MM.1S (cell line): ENCODE measurements around the gene FARS2.
"Not testable (repeated sequence)": the region's sequence is repeated elsewhere in the genome, so short reads cannot be mapped to it uniquely, and the experiment has no call there.

Experiments used
- DNase-seq: peaks from one replicate; pipeline ENCODE4 v3.0.0-alpha.2; 2015
- H2AFZ ChIP-seq: fragments of 300-600 bp; sonication (generic); 2 replicates; pipeline ENCODE4 v1.6.0; 2016; ENCODE audit warnings: antibody characterized with exemption, low read length
- H3F3A ChIP-seq: fragments of 300-600 bp; sonication (generic); 2 replicates; pipeline ENCODE4 v1.6.1; 2016; ENCODE audit warnings: mild to moderate bottlenecking, antibody characterized with exemption, low read length, moderate library complexity, mixed read lengths; ENCODE audit not compliant: insufficient read depth
- H3K27ac ChIP-seq: fragments of 300-600 bp; sonication (generic); 2 replicates; pipeline ENCODE4 v1.5.1; 2016; ENCODE audit warnings: mild to moderate bottlenecking, low read length
- H3K27me3 ChIP-seq: fragments of 300-600 bp; sonication (generic); replicated peaks from 2 replicates; pipeline ENCODE4 v1.6.0; 2016; ENCODE audit warnings: low read length; ENCODE audit not compliant: insufficient read depth
- H3K36me3 ChIP-seq: fragments of 300-600 bp; sonication (generic); replicated peaks from 2 replicates; pipeline ENCODE4 v1.6.1; 2016; ENCODE audit warnings: mild to moderate bottlenecking, low read length, mixed read lengths; ENCODE audit not compliant: insufficient read depth
- H3K4me1 ChIP-seq: fragments of 300-600 bp; sonication (generic); 2 replicates; pipeline ENCODE4 v1.6.1; 2016; ENCODE audit warnings: low read length, mixed read lengths
- H3K4me2 ChIP-seq: fragments of 300-600 bp; sonication (generic); 2 replicates; pipeline ENCODE4 v1.6.0; 2016; ENCODE audit warnings: low read depth, low read length
- H3K4me3 ChIP-seq: fragments of 300-600 bp; sonication (generic); 2 replicates; pipeline ENCODE4 v1.5.1; 2016; ENCODE audit warnings: low read length, mixed read lengths
- H3K79me2 ChIP-seq: fragments of 300-600 bp; sonication (generic); 2 replicates; pipeline ENCODE4 v1.6.1; 2016; ENCODE audit warnings: mixed run types, low read length, mixed read lengths
- H3K9ac ChIP-seq: fragments of 300-600 bp; sonication (generic); 2 replicates; pipeline ENCODE4 v1.6.1; 2016; ENCODE audit warnings: low read length, mixed read lengths
- H3K9me2 ChIP-seq: fragments of 300-600 bp; sonication (generic); replicated peaks from 2 replicates; pipeline ENCODE4 v1.6.1; 2016; ENCODE audit warnings: mild to moderate bottlenecking, low read length, mixed read lengths; ENCODE audit not compliant: insufficient read depth
- H3K9me3 ChIP-seq: fragments of 300-600 bp; sonication (generic); replicated peaks from 2 replicates; pipeline ENCODE4 v1.6.1; 2016; ENCODE audit warnings: mild to moderate bottlenecking, low read length, mixed read lengths; ENCODE audit not compliant: insufficient read depth
- H4K20me1 ChIP-seq: fragments of 300-600 bp; sonication (generic); 2 replicates; pipeline ENCODE4 v1.6.1; 2016; ENCODE audit warnings: mild to moderate bottlenecking, low read length, moderate library complexity, mixed read lengths; ENCODE audit not compliant: insufficient read depth
- EZH2 ChIP-seq: fragments of 300-600 bp; sonication (generic); optimal IDR thresholded peaks from 2 replicates; pipeline ENCODE3; 2017; ENCODE audit warnings: low read depth, mild to moderate bottlenecking, antibody characterized with exemption, low read length, mixed read lengths
- EZH2phosphoT487 ChIP-seq: fragments of 300-600 bp; sonication (generic); IDR thresholded peaks from 2 replicates; pipeline ENCODE4 v1.6.1; 2018; ENCODE audit warnings: antibody characterized with exemption, low read length
- TF ChIP-seq, protein P1 (sequence below): fragments of 300-600 bp; sonication (generic); IDR thresholded peaks from 2 replicates; pipeline ENCODE4 v1.5.1; 2016; ENCODE audit warnings: antibody characterized with exemption, low read length, mixed read lengths

The FARS2 gene

DNA sequence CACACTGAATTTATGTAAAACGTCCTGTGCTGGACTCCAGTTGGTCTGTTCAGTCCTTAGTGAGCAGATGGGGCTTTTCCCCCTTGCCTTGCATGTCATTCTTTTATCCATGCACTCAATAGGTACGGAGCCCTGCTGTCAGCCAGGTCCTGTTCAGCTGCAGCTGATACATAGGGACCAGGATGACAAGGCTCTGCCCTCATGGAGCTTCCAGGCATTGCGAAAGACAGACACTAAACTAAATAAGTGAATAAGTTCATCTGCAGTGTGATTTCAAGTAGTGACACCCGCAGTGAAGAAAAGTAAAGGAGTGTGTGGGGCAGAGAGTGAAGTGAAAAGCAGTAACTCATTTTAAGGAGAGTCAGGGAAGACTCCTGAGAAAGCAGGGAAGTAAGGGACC is 421.2 kb downstream of the FARS2 start:
- no peak overlapping the region for H3K27ac ChIP-seq
- H3K4me3 ChIP-seq = no peak overlapping the region
- no peaks in the 10 kb centered on the region for H3K9me2 ChIP-seq
- H3K9ac ChIP-seq = no peak overlapping the region
- no peaks in the 10 kb centered on the region for H3K9me3 ChIP-seq
- H3F3A ChIP-seq = no peaks in the 10 kb centered on the region
- no peaks in the 10 kb centered on the region for H4K20me1 ChIP-seq
- H3K27me3 ChIP-seq = no peaks in the 10 kb centered on the region
- H3K79me2 ChIP-seq = no peaks in the 10 kb centered on the region
- H3K4me1 ChIP-seq = no peaks in the 10 kb centered on the region
- DNase-seq = no peak
- no peak overlapping the region for H3K4me2 ChIP-seq
- H2AFZ ChIP-seq = no peak overlapping the region
- TF ChIP-seq EZH2 (no peak), EZH2phosphoT487 (no peak)
- TF ChIP-seq, protein P1, sequence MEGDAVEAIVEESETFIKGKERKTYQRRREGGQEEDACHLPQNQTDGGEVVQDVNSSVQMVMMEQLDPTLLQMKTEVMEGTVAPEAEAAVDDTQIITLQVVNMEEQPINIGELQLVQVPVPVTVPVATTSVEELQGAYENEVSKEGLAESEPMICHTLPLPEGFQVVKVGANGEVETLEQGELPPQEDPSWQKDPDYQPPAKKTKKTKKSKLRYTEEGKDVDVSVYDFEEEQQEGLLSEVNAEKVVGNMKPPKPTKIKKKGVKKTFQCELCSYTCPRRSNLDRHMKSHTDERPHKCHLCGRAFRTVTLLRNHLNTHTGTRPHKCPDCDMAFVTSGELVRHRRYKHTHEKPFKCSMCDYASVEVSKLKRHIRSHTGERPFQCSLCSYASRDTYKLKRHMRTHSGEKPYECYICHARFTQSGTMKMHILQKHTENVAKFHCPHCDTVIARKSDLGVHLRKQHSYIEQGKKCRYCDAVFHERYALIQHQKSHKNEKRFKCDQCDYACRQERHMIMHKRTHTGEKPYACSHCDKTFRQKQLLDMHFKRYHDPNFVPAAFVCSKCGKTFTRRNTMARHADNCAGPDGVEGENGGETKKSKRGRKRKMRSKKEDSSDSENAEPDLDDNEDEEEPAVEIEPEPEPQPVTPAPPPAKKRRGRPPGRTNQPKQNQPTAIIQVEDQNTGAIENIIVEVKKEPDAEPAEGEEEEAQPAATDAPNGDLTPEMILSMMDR = no peak
- no peaks in the 10 kb centered on the region for H3K36me3 ChIP-seq

DNA sequence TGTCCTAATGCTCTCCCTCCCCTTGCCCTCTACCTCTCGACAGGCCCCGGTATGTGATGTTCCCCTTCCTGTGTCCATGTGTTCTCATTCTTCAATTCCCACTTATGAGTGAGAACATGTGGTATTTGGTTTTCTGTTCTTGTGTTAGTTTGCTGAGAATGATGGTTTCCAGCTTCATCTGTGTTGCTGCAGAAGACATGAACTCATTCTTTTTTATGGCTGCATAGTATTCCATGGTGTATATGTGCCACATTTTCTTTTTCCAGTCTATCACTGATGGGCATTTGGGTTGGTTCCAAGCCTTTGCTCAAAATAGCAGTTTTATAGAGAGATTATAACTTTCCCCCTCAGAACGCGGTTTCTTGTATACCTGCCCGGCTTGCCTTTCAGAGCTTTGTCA is 422.4 kb downstream of the FARS2 start:
- not testable (repeated sequence) for DNase-seq, H3K27ac ChIP-seq, H3K4me1 ChIP-seq, H3F3A ChIP-seq, H3K9me2 ChIP-seq, H3K36me3 ChIP-seq, H2AFZ ChIP-seq, H3K4me2 ChIP-seq, H3K4me3 ChIP-seq, H3K27me3 ChIP-seq, H4K20me1 ChIP-seq, H3K9me3 ChIP-seq, H3K9ac ChIP-seq, H3K79me2 ChIP-seq

DNA sequence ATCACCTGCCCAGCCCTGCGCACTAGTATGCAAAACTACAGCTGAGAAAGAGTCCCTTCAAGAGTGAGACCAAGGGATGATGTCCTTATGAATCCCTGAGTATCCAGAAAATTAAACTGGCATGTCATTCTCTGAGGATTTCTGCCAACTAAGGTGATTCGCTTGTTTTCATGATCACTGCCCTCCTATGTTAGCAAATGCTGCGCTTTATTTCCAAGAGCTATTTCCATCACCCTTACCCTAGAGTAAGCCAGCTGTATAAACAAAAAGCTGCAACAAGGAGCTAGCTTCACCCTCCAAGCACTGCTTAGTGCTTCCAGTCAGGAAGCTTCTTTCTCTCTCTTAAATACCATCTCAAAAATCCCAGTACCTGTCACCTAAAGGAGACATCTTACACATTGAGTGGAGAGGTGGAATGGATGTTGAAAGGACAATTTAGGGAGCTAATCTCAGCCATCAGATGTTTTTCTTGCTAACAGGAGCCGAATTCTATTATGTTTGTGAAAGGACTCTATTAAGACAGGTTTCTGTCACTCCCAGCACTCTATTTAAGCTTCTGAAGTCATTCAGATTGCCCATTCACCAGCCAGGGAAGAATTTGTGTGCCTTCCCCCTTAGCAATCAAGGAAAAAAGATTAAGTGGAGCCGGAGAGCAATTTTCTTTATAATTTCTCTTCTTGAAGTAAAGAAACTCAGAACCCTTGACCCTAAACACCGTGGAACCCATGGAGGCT is 423.2 kb downstream of the FARS2 start:
- Histone ChIP-seq H3K9me3 (no peaks in the 10 kb centered on the region), H3K4me1 (no peaks in the 10 kb centered on the region), H3K79me2 (no peaks in the 10 kb centered on the region), H3K36me3 (no peaks in the 10 kb centered on the region), H3K27ac (no peak overlapping the region), H3F3A (no peaks in the 10 kb centered on the region), H3K4me3 (no peak overlapping the region), H3K9ac (no peak overlapping the region), H4K20me1 (no peaks in the 10 kb centered on the region), H3K9me2 (no peaks in the 10 kb centered on the region), H2AFZ (no peak overlapping the region), H3K4me2 (no peak overlapping the region), H3K27me3 (no peaks in the 10 kb centered on the region)
- DNase-seq = no peak
- no peak for TF ChIP-seq EZH2
- TF ChIP-seq, protein P1 = no peak
- no peak for TF ChIP-seq EZH2phosphoT487
